HEK293 (cell line): ENCODE measurements around the gene GRK5.

ENCODE experiments used
- CTCF ChIA-PET: fragments of 350-600 bp; formaldehyde crosslinking; extraction: SDS; loops from one replicate; lab custom pipeline; 2021; ENCODE audit warnings: antibody characterized with exemption; lab: Yijun Ruan, JAX
- POLR2A ChIA-PET: fragments of 300-600 bp; formaldehyde crosslinking; extraction: SDS; loops from one replicate; lab custom pipeline; 2020; ENCODE audit warnings: antibody characterized with exemption, inconsistent platforms; lab: Yijun Ruan, JAX
- H3K27ac ChIP-seq: fragments of 200-500 bp; sonication (Bioruptor generic); 2 replicates; pipeline ENCODE4 v1.5.1; 2014; ENCODE audit warnings: low read depth, low read length, control low read depth, inconsistent platforms; ENCODE audit errors: extremely low read depth
- H3K36me3 ChIP-seq, 2 experiments: fragments of 200-500 bp in 1 of 2; sonication (Bioruptor generic) in 1 of 2; 1 replicate in 1 of 2; 2 replicates in 1 of 2; pipeline ENCODE4 v1.5.1; 2014 to 2017; ENCODE audit warnings: inconsistent platforms in 2 of 2, low read length in 2 of 2; ENCODE audit not compliant: control insufficient read depth in 2 of 2, insufficient read depth in 1 of 2
- H3K4me1 ChIP-seq: fragments of 200-500 bp; sonication (Bioruptor generic); 2 replicates; pipeline ENCODE4 v1.5.1; 2014; ENCODE audit warnings: mild to moderate bottlenecking, low read length, inconsistent platforms; ENCODE audit not compliant: control insufficient read depth, insufficient read depth
- H3K4me3 ChIP-seq: 2 replicates; pipeline ENCODE4 v1.5.1; 2011; ENCODE audit warnings: low read depth, mild to moderate bottlenecking, control low read depth, low read length, moderate library complexity
- H3K9me3 ChIP-seq: fragments of 200-500 bp; sonication (Bioruptor generic); 2 replicates; pipeline ENCODE4 v1.5.1; 2014; ENCODE audit warnings: low read depth, low read length, inconsistent platforms; ENCODE audit not compliant: control insufficient read depth, insufficient read depth
- AEBP2 ChIP-seq: fragments of 450-650 bp; formaldehyde crosslinking; IDR thresholded peaks from 2 replicates; pipeline ENCODE4 v1.5.1; 2016; ENCODE audit warnings: missing biosample characterization, missing genetic modification characterization, borderline replicate concordance
- ELK4 ChIP-seq: IDR thresholded peaks from 2 replicates; pipeline ENCODE4 v1.6.1; 2011; ENCODE audit warnings: mild to moderate bottlenecking, low read depth, low read length, borderline replicate concordance
- GLIS1 ChIP-seq: fragments of 450-650 bp; formaldehyde crosslinking; IDR thresholded peaks from 2 replicates; pipeline ENCODE4 v1.5.1; 2016; ENCODE audit warnings: missing biosample characterization, missing genetic modification characterization
- GLIS2 ChIP-seq: fragments of 450-650 bp; formaldehyde crosslinking; IDR thresholded peaks from 2 replicates; pipeline ENCODE4 v1.5.1; 2016; ENCODE audit warnings: missing biosample characterization, missing genetic modification characterization
- KLF16 ChIP-seq: fragments of 450-650 bp; formaldehyde crosslinking; IDR thresholded peaks from 2 replicates; pipeline ENCODE4 v1.5.1; 2017; ENCODE audit warnings: missing biosample characterization, missing genetic modification characterization
- PATZ1 ChIP-seq: fragments of 450-650 bp; formaldehyde crosslinking; IDR thresholded peaks from 2 replicates; pipeline ENCODE4 v1.5.1; 2016; ENCODE audit warnings: missing biosample characterization, missing genetic modification characterization
- PRDM6 ChIP-seq: fragments of 450-650 bp; formaldehyde crosslinking; IDR thresholded peaks from 2 replicates; pipeline ENCODE4 v1.5.1; 2017; ENCODE audit warnings: missing biosample characterization, missing genetic modification characterization
- SCRT2 ChIP-seq: fragments of 450-650 bp; formaldehyde crosslinking; IDR thresholded peaks from 2 replicates; pipeline ENCODE4 v1.5.1; 2016; ENCODE audit warnings: missing biosample characterization, missing genetic modification characterization
- ZBTB17 ChIP-seq: fragments of 450-650 bp; formaldehyde crosslinking; IDR thresholded peaks from 2 replicates; pipeline ENCODE4 v1.5.1; 2016; ENCODE audit warnings: missing biosample characterization, missing genetic modification characterization
- ZFP37 ChIP-seq: fragments of 450-650 bp; formaldehyde crosslinking; IDR thresholded peaks from 2 replicates; pipeline ENCODE4 v1.5.1; 2016; ENCODE audit warnings: missing biosample characterization, missing genetic modification characterization
- ZNF23 ChIP-seq: fragments of 450-650 bp; formaldehyde crosslinking; IDR thresholded peaks from 2 replicates; pipeline ENCODE4 v1.5.1; 2016; ENCODE audit warnings: missing biosample characterization, missing genetic modification characterization, borderline replicate concordance
- ZNF335 ChIP-seq: fragments of 450-650 bp; formaldehyde crosslinking; conservative IDR thresholded peaks from 2 replicates; pipeline ENCODE4 v1.5.1; 2016; ENCODE audit warnings: missing biosample characterization, missing genetic modification characterization
- ZNF433 ChIP-seq: fragments of 450-650 bp; formaldehyde crosslinking; IDR thresholded peaks from 2 replicates; pipeline ENCODE4 v1.5.1; 2016; ENCODE audit warnings: missing biosample characterization, missing genetic modification characterization, low read depth
- ZNF48 ChIP-seq: fragments of 450-650 bp; formaldehyde crosslinking; IDR thresholded peaks from 2 replicates; pipeline ENCODE4 v1.5.1; 2016; ENCODE audit warnings: missing biosample characterization, missing genetic modification characterization
- ZNF501 ChIP-seq: fragments of 450-650 bp; formaldehyde crosslinking; IDR thresholded peaks from 2 replicates; pipeline ENCODE4 v1.5.1; 2016; ENCODE audit warnings: missing biosample characterization, missing genetic modification characterization
- ZNF555 ChIP-seq: fragments of 450-650 bp; formaldehyde crosslinking; conservative IDR thresholded peaks from 2 replicates; pipeline ENCODE4 v1.5.1; 2017; ENCODE audit warnings: missing biosample characterization, mild to moderate bottlenecking, missing genetic modification characterization, inconsistent platforms
- ZNF600 ChIP-seq: fragments of 450-650 bp; formaldehyde crosslinking; IDR thresholded peaks from 2 replicates; pipeline ENCODE4 v1.5.1; 2016; ENCODE audit warnings: missing biosample characterization, missing genetic modification characterization
- ZNF624 ChIP-seq: fragments of 450-650 bp; formaldehyde crosslinking; IDR thresholded peaks from 2 replicates; pipeline ENCODE4 v1.5.1; 2017; ENCODE audit warnings: missing biosample characterization, missing genetic modification characterization
- ZNF658 ChIP-seq: fragments of 450-650 bp; formaldehyde crosslinking; IDR thresholded peaks from 2 replicates; pipeline ENCODE4; 2016; ENCODE audit warnings: missing biosample characterization, missing genetic modification characterization
- ZNF660 ChIP-seq: fragments of 450-650 bp; IDR thresholded peaks from 2 replicates; pipeline ENCODE4 v1.5.1; 2018; ENCODE audit warnings: missing biosample characterization, mild to moderate bottlenecking, missing genetic modification characterization
- ZNF670 ChIP-seq: fragments of 450-650 bp; formaldehyde crosslinking; IDR thresholded peaks from 2 replicates; pipeline ENCODE4 v1.5.1; 2016; ENCODE audit warnings: missing biosample characterization, missing genetic modification characterization, low read depth
- ZNF785 ChIP-seq: fragments of 450-650 bp; formaldehyde crosslinking; IDR thresholded peaks from 2 replicates; pipeline ENCODE4 v1.5.1; 2016; ENCODE audit warnings: missing biosample characterization, missing genetic modification characterization
- ZSCAN30 ChIP-seq: fragments of 450-650 bp; IDR thresholded peaks from 2 replicates; pipeline ENCODE4 v1.5.1; 2018; ENCODE audit warnings: missing biosample characterization, mild to moderate bottlenecking, missing genetic modification characterization, moderate library complexity
- TF ChIP-seq, protein P1 (sequence below): fragments of 450-650 bp; formaldehyde crosslinking; IDR thresholded peaks from 2 replicates; pipeline ENCODE4 v1.5.1; 2016; ENCODE audit warnings: missing biosample characterization, missing genetic modification characterization
- TF ChIP-seq, protein P2 (sequence below): fragments of 450-650 bp; formaldehyde crosslinking; IDR thresholded peaks from 2 replicates; pipeline ENCODE4 v1.5.1; 2017; ENCODE audit warnings: missing biosample characterization, mild to moderate bottlenecking, missing genetic modification characterization, moderate library complexity
- TF ChIP-seq, protein P3 (sequence below): fragments of 450-650 bp; formaldehyde crosslinking; IDR thresholded peaks from 2 replicates; pipeline ENCODE4 v1.5.0; 2017; ENCODE audit warnings: missing biosample characterization, missing genetic modification characterization, borderline replicate concordance

GRK5 gene

DNA sequence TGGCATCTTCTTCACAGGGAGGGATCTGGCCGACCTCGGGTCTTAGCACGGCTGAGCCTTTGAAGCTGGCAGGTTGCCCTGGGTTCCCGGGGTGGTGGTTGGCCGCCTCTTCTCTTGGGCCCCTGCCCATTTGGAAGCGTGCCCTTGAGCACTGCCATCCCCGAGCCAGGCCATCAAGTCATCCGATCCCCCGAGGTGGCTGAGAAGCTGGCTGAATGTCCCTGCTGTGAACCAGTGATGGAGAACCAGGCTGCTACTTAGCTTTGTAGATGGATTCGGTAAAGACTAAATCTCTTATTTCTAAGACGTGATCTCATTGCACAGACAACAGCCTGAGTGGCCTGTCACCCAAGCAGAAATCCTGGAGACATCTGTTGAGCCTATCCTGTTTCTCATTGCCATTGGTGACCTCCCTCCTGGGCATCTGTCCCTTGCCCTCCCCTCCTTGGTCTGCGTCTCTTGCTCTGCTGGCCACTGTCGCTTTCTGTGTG, 74.3 kb downstream of the GRK5 start:
- POLR2A ChIA-PET, result interaction anchor here (1.0 kb wide), 1 partner anchor 75 kb away, joined by 4 read pairs; no protein-coding TSS in a partner anchor
- H3K4me3 ChIP-seq, result no peak overlapping the region
- H3K27ac ChIP-seq, result no peak overlapping the region
- H3K4me1 ChIP-seq, result peaks cover 3% of the 10 kb centered on the region; the same call in 1 of the 2 replicates
- no peaks in the 10 kb centered on the region for H3K9me3 ChIP-seq
- CTCF ChIA-PET, result interaction anchor here (1.1 kb wide), 1 partner anchor 10 kb away, joined by 3 read pairs; no protein-coding TSS in a partner anchor
- no peaks in the 10 kb centered on the region for H3K36me3 ChIP-seq
- TF ChIP-seq, protein P1, sequence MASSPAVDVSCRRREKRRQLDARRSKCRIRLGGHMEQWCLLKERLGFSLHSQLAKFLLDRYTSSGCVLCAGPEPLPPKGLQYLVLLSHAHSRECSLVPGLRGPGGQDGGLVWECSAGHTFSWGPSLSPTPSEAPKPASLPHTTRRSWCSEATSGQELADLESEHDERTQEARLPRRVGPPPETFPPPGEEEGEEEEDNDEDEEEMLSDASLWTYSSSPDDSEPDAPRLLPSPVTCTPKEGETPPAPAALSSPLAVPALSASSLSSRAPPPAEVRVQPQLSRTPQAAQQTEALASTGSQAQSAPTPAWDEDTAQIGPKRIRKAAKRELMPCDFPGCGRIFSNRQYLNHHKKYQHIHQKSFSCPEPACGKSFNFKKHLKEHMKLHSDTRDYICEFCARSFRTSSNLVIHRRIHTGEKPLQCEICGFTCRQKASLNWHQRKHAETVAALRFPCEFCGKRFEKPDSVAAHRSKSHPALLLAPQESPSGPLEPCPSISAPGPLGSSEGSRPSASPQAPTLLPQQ (tag by site-specific recombination), result 0 out of 2 replicates have a peak, but pooled peaks have one; percentile 29
- 0 out of 2 replicates have a peak, but pooled peaks have one; percentile 35 for TF ChIP-seq ZNF501 (tag by site-specific recombination)
- TF ChIP-seq PRDM6 (tag by site-specific recombination), result no peak
- TF ChIP-seq ZNF658, result no peak
- no peak for TF ChIP-seq AEBP2 (tag by site-specific recombination)
- TF ChIP-seq ZNF335 (tag by site-specific recombination), result no peak; the same call in 1 of the 2 replicates
- TF ChIP-seq, protein P2, sequence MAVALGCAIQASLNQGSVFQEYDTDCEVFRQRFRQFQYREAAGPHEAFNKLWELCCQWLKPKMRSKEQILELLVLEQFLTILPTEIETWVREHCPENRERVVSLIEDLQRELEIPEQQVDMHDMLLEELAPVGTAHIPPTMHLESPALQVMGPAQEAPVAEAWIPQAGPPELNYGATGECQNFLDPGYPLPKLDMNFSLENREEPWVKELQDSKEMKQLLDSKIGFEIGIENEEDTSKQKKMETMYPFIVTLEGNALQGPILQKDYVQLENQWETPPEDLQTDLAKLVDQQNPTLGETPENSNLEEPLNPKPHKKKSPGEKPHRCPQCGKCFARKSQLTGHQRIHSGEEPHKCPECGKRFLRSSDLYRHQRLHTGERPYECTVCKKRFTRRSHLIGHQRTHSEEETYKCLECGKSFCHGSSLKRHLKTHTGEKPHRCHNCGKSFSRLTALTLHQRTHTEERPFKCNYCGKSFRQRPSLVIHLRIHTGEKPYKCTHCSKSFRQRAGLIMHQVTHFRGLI (tag by site-specific recombination), result peak; percentile 95
- TF ChIP-seq, protein P3, sequence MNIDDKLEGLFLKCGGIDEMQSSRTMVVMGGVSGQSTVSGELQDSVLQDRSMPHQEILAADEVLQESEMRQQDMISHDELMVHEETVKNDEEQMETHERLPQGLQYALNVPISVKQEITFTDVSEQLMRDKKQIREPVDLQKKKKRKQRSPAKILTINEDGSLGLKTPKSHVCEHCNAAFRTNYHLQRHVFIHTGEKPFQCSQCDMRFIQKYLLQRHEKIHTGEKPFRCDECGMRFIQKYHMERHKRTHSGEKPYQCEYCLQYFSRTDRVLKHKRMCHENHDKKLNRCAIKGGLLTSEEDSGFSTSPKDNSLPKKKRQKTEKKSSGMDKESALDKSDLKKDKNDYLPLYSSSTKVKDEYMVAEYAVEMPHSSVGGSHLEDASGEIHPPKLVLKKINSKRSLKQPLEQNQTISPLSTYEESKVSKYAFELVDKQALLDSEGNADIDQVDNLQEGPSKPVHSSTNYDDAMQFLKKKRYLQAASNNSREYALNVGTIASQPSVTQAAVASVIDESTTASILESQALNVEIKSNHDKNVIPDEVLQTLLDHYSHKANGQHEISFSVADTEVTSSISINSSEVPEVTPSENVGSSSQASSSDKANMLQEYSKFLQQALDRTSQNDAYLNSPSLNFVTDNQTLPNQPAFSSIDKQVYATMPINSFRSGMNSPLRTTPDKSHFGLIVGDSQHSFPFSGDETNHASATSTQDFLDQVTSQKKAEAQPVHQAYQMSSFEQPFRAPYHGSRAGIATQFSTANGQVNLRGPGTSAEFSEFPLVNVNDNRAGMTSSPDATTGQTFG (tag by site-specific recombination), result no peak
- no peak for TF ChIP-seq KLF16
- TF ChIP-seq ZSCAN30 (tag by site-specific recombination), result no peak
- TF ChIP-seq ZNF600 (tag by site-specific recombination), result 0 out of 2 replicates have a peak, but pooled peaks have one; percentile 14
- no peak for TF ChIP-seq ZNF48
- TF ChIP-seq SCRT2, result peak; percentile 73
- TF ChIP-seq ZNF670, result no peak
- no peak for TF ChIP-seq ZNF660 (tag by site-specific recombination)
- TF ChIP-seq ZNF23 (tag by site-specific recombination), result no peak
- TF ChIP-seq GLIS2 (tag by site-specific recombination), result 0 out of 2 replicates have a peak, but pooled peaks have one; percentile 28
- TF ChIP-seq ZNF433 (tag by site-specific recombination), result no peak
- 0 out of 2 replicates have a peak, but pooled peaks have one; percentile 37 for TF ChIP-seq ZFP37
- TF ChIP-seq ZNF785 (tag by site-specific recombination), result no peak
- no peak for TF ChIP-seq ZNF555 (tag by site-specific recombination)
- 0 out of 2 replicates have a peak, but pooled peaks have one; percentile 13 for TF ChIP-seq PATZ1 (tag by site-specific recombination)
- TF ChIP-seq ZBTB17 (tag by site-specific recombination), result peak; percentile 50; the same call in 1 of the 2 replicates
- TF ChIP-seq ZNF624, result no peak
- peak; percentile 83 for TF ChIP-seq GLIS1 (tag by site-specific recombination)
- TF ChIP-seq ELK4, result no peak
